Lung (tissue), 12 donors: ENCODE results near the gene FOXP1. TPM values are rescaled to one million over a fixed set of nuclear protein-coding genes. Genes with fewer than 3 reads are reported as not detected.
A peak's percentile ranks its signal among the peaks of the same experiment; 100 is the strongest.

Source experiments
- ATAC-seq: fragments of 200-7000 bp; cut with Tn5 transposase; one replicate; pipeline ENCODE4 v1.9.1; 2020; ENCODE audit warnings: moderate number of reproducible peaks; ENCODE audit not compliant: insufficient read depth, low FRiP score
- DNase-seq, 3 donors: peaks; one replicate each; pipeline ENCODE4 v3.0.0-alpha.2; 2013 to 2017
- H3K27ac ChIP-seq, 2 donors: one replicate each; pipeline ENCODE4 v1.5.1; 2013; ENCODE audit warnings: mild to moderate bottlenecking in 2 of 2, moderate library complexity in 2 of 2, control low read depth in 1 of 2, inconsistent platforms in 1 of 2, low read depth in 1 of 2, low read length in 1 of 2
- H3K27me3 ChIP-seq, 3 donors: one replicate each; pipeline ENCODE4 v1.5.1; 2013; ENCODE audit warnings: low read length in 2 of 3; ENCODE audit not compliant: control insufficient read depth in 3 of 3, insufficient read depth in 3 of 3
- H3K36me3 ChIP-seq, 4 donors: one replicate each; pipeline ENCODE4 v1.5.1; 2013; ENCODE audit warnings: low read length in 4 of 4, mild to moderate bottlenecking in 1 of 4, moderate library complexity in 1 of 4; ENCODE audit not compliant: control insufficient read depth in 4 of 4, insufficient read depth in 4 of 4
- H3K4me1 ChIP-seq, 5 donors: one replicate each; pipeline ENCODE4 v1.5.1; 2013; ENCODE audit warnings: low read length in 5 of 5, mild to moderate bottlenecking in 2 of 5, moderate library complexity in 1 of 5; ENCODE audit not compliant: control insufficient read depth in 5 of 5, insufficient read depth in 5 of 5
- H3K4me3 ChIP-seq: one replicate; pipeline ENCODE4 v1.5.1; 2013; ENCODE audit warnings: mild to moderate bottlenecking, control low read depth, moderate library complexity
- H3K9ac ChIP-seq, 2 donors: one replicate each; pipeline ENCODE4 v1.5.1; 2013; ENCODE audit warnings: low read length in 2 of 2, control low read depth in 1 of 2; ENCODE audit not compliant: insufficient read depth in 1 of 2
- H3K9me3 ChIP-seq, 4 donors: one replicate each; pipeline ENCODE4 v1.5.1; 2013; ENCODE audit warnings: low read length in 3 of 4, mild to moderate bottlenecking in 1 of 4, moderate library complexity in 1 of 4; ENCODE audit not compliant: control insufficient read depth in 4 of 4, insufficient read depth in 3 of 4
- WGBS, 2 donors: extraction: QIAGEN DNeasy Blood & Tissue Kit; methylation state at CpG; one replicate each; pipeline ENCODE4 v1.1.7; 2013; 5-methylcytosine and 5-hydroxymethylcytosine counted together
- polyA plus RNA-seq, 2 donors: library from polyadenylated mRNA; stranded (reverse); fragments of 200-250 nt; gene quantifications; one replicate each; pipeline ENCODE4 v1.2.1, GENCODE V29; 2013
- total RNA-seq, 2 donors: library from RNA; depleted of rRNA in 1 of 2; stranded (reverse); fragments of >200 nt in 1 of 2; gene quantifications; one replicate each; pipeline ENCODE4 v1.2.1, GENCODE V29; 2014 to 2021
- TF ChIP-seq, protein P1 (sequence below): IDR thresholded peaks from 2 replicates; pipeline ENCODE4 v1.5.1; 2012; ENCODE audit warnings: mild to moderate bottlenecking; ENCODE audit errors: control extremely low read depth, extremely low read depth
- donor health status: control.
- donor health status: control.
- donor health status: Bipolar disorder and iron deficiency.
- donor health status: healthy.
- donor health status: DM: yes; HTN: yes; CAD: no.

FOXP1 gene
- total and polyA plus RNA-seq, 4 donors: 13.8 to 287 (median 73.9) TPM

- Histone ChIP-seq H3K36me3 (no peaks in the 10 kb centered on the region), H3K27me3 (peaks cover 0 to 22% (median 18%) of the 10 kb centered on the region in 3 donors), H3K9ac (peak overlapping the region; percentile 53 to 73), H3K27ac (peak overlapping the region; percentile 98 to 99), H3K9me3 (no peaks in the 10 kb centered on the region), H3K4me3 (peak overlapping the region; percentile 92), H3K4me1 (peaks cover 0 to 11% (median 2%) of the 10 kb centered on the region in 5 donors)
- ATAC-seq (peak; percentile 35), DNase-seq (peak; percentile 67 to 77 (median 76))
- 0 to 1% methylated on average over 47 to 59 of the region's 59 CpGs for WGBS, 2 donors
- TF ChIP-seq, protein P1, sequence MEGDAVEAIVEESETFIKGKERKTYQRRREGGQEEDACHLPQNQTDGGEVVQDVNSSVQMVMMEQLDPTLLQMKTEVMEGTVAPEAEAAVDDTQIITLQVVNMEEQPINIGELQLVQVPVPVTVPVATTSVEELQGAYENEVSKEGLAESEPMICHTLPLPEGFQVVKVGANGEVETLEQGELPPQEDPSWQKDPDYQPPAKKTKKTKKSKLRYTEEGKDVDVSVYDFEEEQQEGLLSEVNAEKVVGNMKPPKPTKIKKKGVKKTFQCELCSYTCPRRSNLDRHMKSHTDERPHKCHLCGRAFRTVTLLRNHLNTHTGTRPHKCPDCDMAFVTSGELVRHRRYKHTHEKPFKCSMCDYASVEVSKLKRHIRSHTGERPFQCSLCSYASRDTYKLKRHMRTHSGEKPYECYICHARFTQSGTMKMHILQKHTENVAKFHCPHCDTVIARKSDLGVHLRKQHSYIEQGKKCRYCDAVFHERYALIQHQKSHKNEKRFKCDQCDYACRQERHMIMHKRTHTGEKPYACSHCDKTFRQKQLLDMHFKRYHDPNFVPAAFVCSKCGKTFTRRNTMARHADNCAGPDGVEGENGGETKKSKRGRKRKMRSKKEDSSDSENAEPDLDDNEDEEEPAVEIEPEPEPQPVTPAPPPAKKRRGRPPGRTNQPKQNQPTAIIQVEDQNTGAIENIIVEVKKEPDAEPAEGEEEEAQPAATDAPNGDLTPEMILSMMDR: no peak
These were observed 1.4 kb downstream of the FOXP1 start for GRCh38 chr3:71582036-71582611.

GRCh38 chr3:71581457-71582035, 2.0 kb downstream of the FOXP1 start:
- DNase-seq (peak; percentile 45 to 58 (median 51)), ATAC-seq (peak; percentile 14)
- Histone ChIP-seq H3K27ac (peak overlapping the region; percentile 98 to 99), H3K9me3 (no peaks in the 10 kb centered on the region), H3K9ac (peak overlapping the region; percentile 55 to 63), H3K36me3 (no peaks in the 10 kb centered on the region), H3K4me3 (peak overlapping the region; percentile 92), H3K4me1 (peaks cover 0 to 11% (median 3%) of the 10 kb centered on the region in 5 donors), H3K27me3 (peaks cover 0 to 22% (median 18%) of the 10 kb centered on the region in 3 donors)
- TF ChIP-seq, protein P1: no peak
- WGBS, 2 donors: 1% methylated on average over 53 of the region's 53 CpGs

- Histone ChIP-seq H3K4me3 (peak overlapping the region; percentile 92), H3K4me1 (peaks cover 0 to 4% (median 3%) of the 10 kb centered on the region in 5 donors), H3K27ac (peak overlapping the region; percentile 98 to 99), H3K36me3 (no peaks in the 10 kb centered on the region), H3K27me3 (peaks cover 0 to 22% (median 18%) of the 10 kb centered on the region in 3 donors), H3K9me3 (no peaks in the 10 kb centered on the region), H3K9ac (peak overlapping the region in 1 of 2 donors; percentile 63)
- ATAC-seq (no peak), DNase-seq (peak in 2 of 3 donors; percentile 23 to 41)
- 10 to 14% methylated on average over 17 of the region's 17 CpGs for WGBS, 2 donors
- TF ChIP-seq, protein P1: no peak
These were observed 2.7 kb downstream of the FOXP1 start for GRCh38 chr3:71580636-71581456.
